ENCODE data around the gene EPO. TPM values are rescaled to one million over a fixed set of nuclear protein-coding genes. Genes with fewer than 3 reads are reported as not detected.

Gene EPO
- total RNA-seq, 1 experiment from 2014 or later = 0.44 TPM

GRCh38 chr7:100686201-100686821 lies 34.0 kb upstream of the EPO start:
- ChIA-PET CTCF (no interaction called here), POLR2A (ENCODE audit: unreplicated experiment) (interaction anchor here (0.5 kb wide), 1 partner anchor 15 kb away, joined by 3 read pairs; no protein-coding TSS in a partner anchor)
- Histone ChIP-seq H4K20me1 (ENCODE audit: insufficient read depth) (peaks cover 36% of the 10 kb centered on the region), H3K4me2 (no peak overlapping the region), H3K4me3 (no peak overlapping the region), H3K79me2 (ENCODE audit: low read depth) (peaks cover 30% of the 10 kb centered on the region), H3K9me3 (ENCODE audit: insufficient read depth, low read depth) (no peaks in the 10 kb centered on the region), H3K36me3 (ENCODE audit: low read depth) (no peaks in the 10 kb centered on the region), H3F3A (ENCODE audit: insufficient read depth, low read depth) (peaks cover 3% of the 10 kb centered on the region; the same call in 1 of the 2 replicates), H3K9me2 (ENCODE audit: insufficient read depth) (no peaks in the 10 kb centered on the region), H2AFZ (no peak overlapping the region), H3K4me1 (replicated peaks; ENCODE audit: insufficient read depth) (no peaks in the 10 kb centered on the region), H3K27me3 (ENCODE audit: insufficient read depth, low read depth) (no peaks in the 10 kb centered on the region), H3K27ac (no peak overlapping the region)
- TF ChIP-seq EZH2 (IDR thresholded peaks at IDR 0.05; ENCODE audit: low read depth) (no peak), CTCF (conservative IDR thresholded peaks at IDR 0.05) (no peak)
- BruUV-seq (replicated peaks) = no TSS peak
- no peak for DNase-seq
- intact Hi-C loops (cut with micrococcal nuclease; ENCODE audit: unreplicated experiment) = no loop called here

GRCh38 chr7:100686822-100687211 lies 33.5 kb upstream of the EPO start:
- no peak overlapping the region for H3K27ac ChIP-seq
- H2AFZ ChIP-seq = no peak overlapping the region
- no peaks in the 10 kb centered on the region for H3K27me3 ChIP-seq (ENCODE audit: insufficient read depth, low read depth)
- no peak overlapping the region for H3K4me2 ChIP-seq
- intact Hi-C loops (cut with micrococcal nuclease; ENCODE audit: unreplicated experiment) = no loop called here
- ChIA-PET CTCF (no interaction called here), POLR2A (ENCODE audit: unreplicated experiment) (no interaction called here)
- no peaks in the 10 kb centered on the region for H3K9me3 ChIP-seq (ENCODE audit: insufficient read depth, low read depth)
- TF ChIP-seq EZH2 (IDR thresholded peaks at IDR 0.05; ENCODE audit: low read depth) = no peak
- TF ChIP-seq CTCF (conservative IDR thresholded peaks at IDR 0.05) = no peak
- BruUV-seq (replicated peaks) = no TSS peak
- H4K20me1 ChIP-seq (ENCODE audit: insufficient read depth) = peaks cover 39% of the 10 kb centered on the region
- H3K4me3 ChIP-seq = no peak overlapping the region
- peaks cover 3% of the 10 kb centered on the region; the same call in 1 of the 2 replicates for H3F3A ChIP-seq (ENCODE audit: insufficient read depth, low read depth)
- no peaks in the 10 kb centered on the region for H3K36me3 ChIP-seq (ENCODE audit: low read depth)
- peaks cover under 1% of the 10 kb centered on the region; the same call in 1 of the 2 replicates for H3K4me1 ChIP-seq (replicated peaks; ENCODE audit: insufficient read depth)
- peaks cover 35% of the 10 kb centered on the region for H3K79me2 ChIP-seq (ENCODE audit: low read depth)
- H3K9me2 ChIP-seq (ENCODE audit: insufficient read depth) = no peaks in the 10 kb centered on the region
- no peak for DNase-seq

- ChIA-PET CTCF (no interaction called here), POLR2A (ENCODE audit: unreplicated experiment) (interaction anchor here (0.5 kb wide), 1 partner anchor 265 kb away, joined by 5 read pairs; no protein-coding TSS in a partner anchor)
- H3K9me2 ChIP-seq (ENCODE audit: insufficient read depth) = no peaks in the 10 kb centered on the region
- H3K36me3 ChIP-seq (ENCODE audit: low read depth) = no peaks in the 10 kb centered on the region
- no peak overlapping the region for H3K4me2 ChIP-seq
- no peak overlapping the region for H2AFZ ChIP-seq
- no peaks in the 10 kb centered on the region for H3K9me3 ChIP-seq (ENCODE audit: insufficient read depth, low read depth)
- DNase-seq = no peak
- peaks cover 39% of the 10 kb centered on the region for H4K20me1 ChIP-seq (ENCODE audit: insufficient read depth)
- H3F3A ChIP-seq (ENCODE audit: insufficient read depth, low read depth) = peaks cover 3% of the 10 kb centered on the region; the same call in 1 of the 2 replicates
- H3K4me3 ChIP-seq = no peak overlapping the region
- no peak overlapping the region for H3K27ac ChIP-seq
- peaks cover 40% of the 10 kb centered on the region for H3K79me2 ChIP-seq (ENCODE audit: low read depth)
- intact Hi-C loops (cut with micrococcal nuclease; ENCODE audit: unreplicated experiment) = no loop called here
- peaks cover 5% of the 10 kb centered on the region for H3K4me1 ChIP-seq (replicated peaks; ENCODE audit: insufficient read depth)
- no peaks in the 10 kb centered on the region for H3K27me3 ChIP-seq (ENCODE audit: insufficient read depth, low read depth)
- BruUV-seq (replicated peaks) = no TSS peak
- TF ChIP-seq CTCF (conservative IDR thresholded peaks at IDR 0.05) = no peak
- no peak for TF ChIP-seq EZH2 (IDR thresholded peaks at IDR 0.05; ENCODE audit: low read depth)
These were observed 33.0 kb upstream of the EPO start for GRCh38 chr7:100687261-100687660.
